ENCODE results near the gene SLC6A11. TPM values are rescaled to one million over a fixed set of nuclear protein-coding genes. Genes with fewer than 3 reads are reported as not detected.

The SLC6A11 gene
- total and polyA plus RNA-seq, 2 of the 13 experiments (the other 11 are each of a cell fraction or from before 2014, with no cell fraction given), result 17.9 to 34.5 TPM

- Histone ChIP-seq H3K36me3 (replicated peaks in 1 of 2; ENCODE audit: control insufficient read depth in 1 of 2, insufficient read depth in 2 of 2, low read length in 2 of 2) (no peaks in the 10 kb centered on the region), H3K4me1 (ENCODE audit: insufficient read depth, low read length) (peaks cover 35% of the 10 kb centered on the region), H3K27me3 (ENCODE audit: control insufficient read depth in 1 of 2, insufficient read depth in 2 of 2, low read length in 2 of 2) (peaks cover 0 to 13% of the 10 kb centered on the region in 2 experiments; a peak in 1 of 5 replicates), H3K4me3 (replicated peaks in 1 of 3; ENCODE audit: insufficient read depth in 1 of 3, low read depth in 2 of 3, low read length in 3 of 3) (no peak overlapping the region), H2AFZ (ENCODE audit: low read length) (no peak overlapping the region), H3K79me2 (ENCODE audit: insufficient read depth, low read length) (no peaks in the 10 kb centered on the region), H3K9ac (ENCODE audit: insufficient read depth, low read depth, low read length) (no peak overlapping the region), H3K9me3 (ENCODE audit: low read length) (no peaks in the 10 kb centered on the region), H3K27ac (ENCODE audit: extremely low read length, insufficient read depth, low read length) (no peak overlapping the region), H3K4me2 (ENCODE audit: low read depth, low read length) (no peak overlapping the region), H4K20me1 (ENCODE audit: insufficient read depth, low read length) (no peaks in the 10 kb centered on the region)
- ChIA-PET POLR2A (no interaction called here), CTCF (ENCODE audit: low intra/inter-chr PET ratio, low total read pairs) (no interaction called here)
- intact Hi-C loops (cut with micrococcal nuclease; ENCODE audit: unreplicated experiment), result no loop called here
- TF ChIP-seq MLLT10 (CRISPR knock-in tag; IDR thresholded peaks at IDR 0.05), result no peak
- no peak for TF ChIP-seq POLR2G (IDR thresholded peaks at IDR 0.05; ENCODE audit: low read depth, low read length)
- TF ChIP-seq ZFYVE20 (CRISPR knock-in tag; IDR thresholded peaks at IDR 0.05; ENCODE audit: borderline replicate concordance, low read depth), result no peak
- no peak for TF ChIP-seq ZNF703 (CRISPR knock-in tag; IDR thresholded peaks at IDR 0.05; ENCODE audit: borderline replicate concordance)
- no peak for TF ChIP-seq FOXK2 (IDR thresholded peaks at IDR 0.05)
- no peak for TF ChIP-seq TP53 (CRISPR knock-in tag; conservative IDR thresholded peaks at IDR 0.05)
- TF ChIP-seq HBP1 (CRISPR knock-in tag; IDR thresholded peaks at IDR 0.05; ENCODE audit: low read depth), result no peak
- TF ChIP-seq ZNF20 (CRISPR knock-in tag; IDR thresholded peaks at IDR 0.05), result no peak
- no peak for TF ChIP-seq XBP1 (CRISPR knock-in tag; IDR thresholded peaks at IDR 0.05)
- no peak for TF ChIP-seq ZNF816 (CRISPR knock-in tag; IDR thresholded peaks at IDR 0.05; ENCODE audit: borderline replicate concordance)
- TF ChIP-seq ZNF383 (CRISPR knock-in tag; IDR thresholded peaks at IDR 0.05; ENCODE audit: borderline replicate concordance), result no peak
- no peak for TF ChIP-seq ONECUT2 (CRISPR knock-in tag; IDR thresholded peaks at IDR 0.05)
- TF ChIP-seq, protein P1, sequence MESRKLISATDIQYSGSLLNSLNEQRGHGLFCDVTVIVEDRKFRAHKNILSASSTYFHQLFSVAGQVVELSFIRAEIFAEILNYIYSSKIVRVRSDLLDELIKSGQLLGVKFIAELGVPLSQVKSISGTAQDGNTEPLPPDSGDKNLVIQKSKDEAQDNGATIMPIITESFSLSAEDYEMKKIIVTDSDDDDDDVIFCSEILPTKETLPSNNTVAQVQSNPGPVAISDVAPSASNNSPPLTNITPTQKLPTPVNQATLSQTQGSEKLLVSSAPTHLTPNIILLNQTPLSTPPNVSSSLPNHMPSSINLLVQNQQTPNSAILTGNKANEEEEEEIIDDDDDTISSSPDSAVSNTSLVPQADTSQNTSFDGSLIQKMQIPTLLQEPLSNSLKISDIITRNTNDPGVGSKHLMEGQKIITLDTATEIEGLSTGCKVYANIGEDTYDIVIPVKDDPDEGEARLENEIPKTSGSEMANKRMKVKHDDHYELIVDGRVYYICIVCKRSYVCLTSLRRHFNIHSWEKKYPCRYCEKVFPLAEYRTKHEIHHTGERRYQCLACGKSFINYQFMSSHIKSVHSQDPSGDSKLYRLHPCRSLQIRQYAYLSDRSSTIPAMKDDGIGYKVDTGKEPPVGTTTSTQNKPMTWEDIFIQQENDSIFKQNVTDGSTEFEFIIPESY (CRISPR knock-in tag; IDR thresholded peaks at IDR 0.05), result no peak
- no peak for TF ChIP-seq SIX4 (CRISPR knock-in tag; IDR thresholded peaks at IDR 0.05)
- 11% methylated on average over 1 of the region's 1 CpG for WGBS (ENCODE audit: low lambda C conversion rate)
- FAIRE-seq, result no peak
- no TSS peak for BruUV-seq (replicated peaks)
- ATAC-seq, result no peak
- DNase-seq (ENCODE audit: low spot score), result no peak
- in situ Hi-C loops (cut with HindIII; ENCODE audit: extremely low pct_ligation_motif_present, low pct_unique_long_range_greater_than_20kb), result no loop called here
Measured at GRCh38 chr3:10976770-10977169, 160.7 kb downstream of the SLC6A11 start.

Data from HepG2 (cell line).